GM12878 (cell line): ENCODE measurements around the gene TARBP1. TPM values are rescaled to one million over a fixed set of nuclear protein-coding genes. Genes with fewer than 3 reads are reported as not detected.

Experiments used
- ATAC-seq: fragments of 200-7000 bp; cut with Tn5 transposase; 3 replicates; pipeline ENCODE4 v1.9.1; 2020; ENCODE audit warnings: mild to moderate bottlenecking, moderate library complexity
- BruUV-seq: library from RNA; stranded (reverse); fragments of 400-500 nt; replicated peaks from 2 replicates; lab custom pipeline; 2021; lab: Mats Ljungman, UMichigan
- CTCF ChIA-PET: fragments of 300-600 bp; sonication (Branson Sonifier 250); formaldehyde crosslinking; extraction: SDS; loops from one replicate; lab custom pipeline; 2021; ENCODE audit warnings: inconsistent platforms; lab: Yijun Ruan, JAX
- POLR2A ChIA-PET: fragments of 350-600 bp; formaldehyde crosslinking; extraction: SDS; loops from one replicate; lab custom pipeline; 2021; ENCODE audit warnings: inconsistent platforms; lab: Charles Lee
- RAD21 ChIA-PET: fragments of 300-600 bp; sonication (Branson Sonifier 250); formaldehyde crosslinking; loops from one replicate; lab custom pipeline; 2023; ENCODE audit warnings: antibody characterized with exemption; ENCODE audit not compliant: unreplicated experiment; lab: Charles Lee
- SMC1A ChIA-PET: fragments of 300-600 bp; sonication (Branson Sonifier 250); formaldehyde crosslinking; loops from one replicate; lab custom pipeline; 2023; ENCODE audit not compliant: unreplicated experiment, uncharacterized antibody; lab: Charles Lee
- DNase-seq: peaks from one replicate; pipeline ENCODE4 v3.0.0-alpha.2; 2011; ENCODE audit warnings: low read depth, low spot score
- FAIRE-seq: peaks from 3 replicates; lab custom pipeline; 2011; peaks lifted over from hg19 to GRCh38; lab: Jason Lieb, UNC
- H2AFZ ChIP-seq: 2 replicates; pipeline ENCODE4 v1.6.0; 2011; ENCODE audit warnings: low read depth, low read length, control low read depth; ENCODE audit not compliant: control insufficient read depth
- H3K27ac ChIP-seq: 2 replicates; pipeline ENCODE4 v1.5.1; 2011; ENCODE audit warnings: control low read depth; ENCODE audit not compliant: control insufficient read depth, insufficient read depth
- H3K27me3 ChIP-seq, 2 experiments: replicated peaks in 1 of 2; 2 replicates each; pipeline versions ENCODE4 v1.6.0 to v1.6.1; 2011; ENCODE audit warnings: low read length in 1 of 2; ENCODE audit not compliant: control insufficient read depth in 2 of 2, insufficient read depth in 2 of 2
- H3K36me3 ChIP-seq, 2 experiments: 2 replicates each; pipeline ENCODE4 v1.5.1; 2011; ENCODE audit warnings: low read length in 1 of 2; ENCODE audit not compliant: control insufficient read depth in 2 of 2, insufficient read depth in 2 of 2
- H3K4me1 ChIP-seq: 2 replicates; pipeline ENCODE4 v1.6.1; 2011; ENCODE audit warnings: mild to moderate bottlenecking, low read length, moderate library complexity, mixed read lengths; ENCODE audit not compliant: control insufficient read depth, insufficient read depth
- H3K4me2 ChIP-seq: 2 replicates; pipeline ENCODE4 v1.6.0; 2011; ENCODE audit warnings: control low read depth; ENCODE audit not compliant: control insufficient read depth, insufficient read depth
- H3K4me3 ChIP-seq: fragments of 200-600 bp; sonication (generic); 2 replicates; pipeline ENCODE4 v1.5.1; 2016
- H3K79me2 ChIP-seq: 2 replicates; pipeline ENCODE4 v1.6.0; 2011; ENCODE audit warnings: low read length; ENCODE audit not compliant: control insufficient read depth, insufficient read depth
- H3K9ac ChIP-seq: 2 replicates; pipeline ENCODE4 v1.8.0; 2011; ENCODE audit warnings: low read length, control low read depth, mixed read lengths; ENCODE audit not compliant: control insufficient read depth, insufficient read depth
- H3K9me3 ChIP-seq: replicated peaks from 3 replicates; pipeline ENCODE4 v1.5.1; 2011; ENCODE audit warnings: mild to moderate bottlenecking, low read length; ENCODE audit not compliant: control insufficient read depth, insufficient read depth
- H4K20me1 ChIP-seq: 2 replicates; pipeline ENCODE4 v1.6.0; 2011; ENCODE audit not compliant: control insufficient read depth, insufficient read depth
- ATF7 ChIP-seq: fragments of 450-650 bp; IDR thresholded peaks from 2 replicates; pipeline ENCODE4 v1.6.1; 2016; ENCODE audit warnings: low read depth, mild to moderate bottlenecking
- CBX5 ChIP-seq: sonication (generic); IDR thresholded peaks from 2 replicates; pipeline ENCODE4 v1.6.1; 2016; ENCODE audit warnings: low read depth, moderate library complexity, mild to moderate bottlenecking, inconsistent platforms
- CHD4 ChIP-seq: fragments of 200-600 bp; sonication (generic); IDR thresholded peaks from 2 replicates; pipeline ENCODE4 v1.6.1; 2016; ENCODE audit warnings: mild to moderate bottlenecking
- EED ChIP-seq: sonication (generic); IDR thresholded peaks from 2 replicates; pipeline ENCODE4 v1.6.1; 2016; ENCODE audit warnings: antibody characterized with exemption, low read depth
- MXI1 ChIP-seq: fragments of 150-350 bp; IDR thresholded peaks from 2 replicates; pipeline ENCODE4 v1.6.1; 2011; ENCODE audit warnings: low read depth, mild to moderate bottlenecking, inconsistent platforms, low read length, improper control_type of control experiment
- WGBS: methylation state at CpG from one replicate; pipeline ENCODE4 v1.1.6; 2016; ENCODE audit warnings: low lambda C conversion rate; ENCODE audit not compliant: insufficient replicate concordance, insufficient coverage; ENCODE audit errors: missing lambda C conversion rate; 5-methylcytosine and 5-hydroxymethylcytosine counted together
- in situ Hi-C: fragments of 300-500 bp; cut with MboI; formaldehyde crosslinking; loops from 9 replicates; pipeline ENCODE4 v1.14.3; 2018; ENCODE audit warnings: mixed read lengths
- intact Hi-C: fragments of 100-400 bp; cut with micrococcal nuclease; formaldehyde crosslinking; loops from one replicate; pipeline ENCODE4 v1.14.2; 2022; ENCODE audit not compliant: unreplicated experiment
- polyA plus RNA-seq, 11 experiments: library from polyadenylated mRNA; depleted of rRNA in 4 of 11; unstranded in 6 of 11; stranded (reverse) in 5 of 11; fragments of >200 nt; fragmentation: Nextera tagmentation in 4 of 11; fragmentation: Illumina TruSeq in 1 of 11; extraction: Ambion mirVana in 4 of 11; extraction: Trizol in 1 of 11; gene quantifications; 1 replicate in 1 of 11; 2 replicates in 10 of 11; pipeline versions ENCODE4 v1.2.1 to v1.2.3, GENCODE V29; 2011 to 2016; ENCODE audit warnings: inconsistent platforms in 2 of 11, missing spikeins in 2 of 11, low read depth in 1 of 11
- total RNA-seq, 4 experiments: library from RNA; depleted of rRNA in 3 of 4; stranded (reverse); fragments of >200 nt in 3 of 4; fragmentation: Illumina TruSeq in 1 of 4; extraction: Trizol in 1 of 4; gene quantifications; 2 replicates each; pipeline versions ENCODE4 v1.2.1 to v1.2.3, GENCODE V29; 2013 to 2021
- TF ChIP-seq, protein P1 (sequence below): IDR thresholded peaks from 2 replicates; pipeline ENCODE4 v1.6.1; 2012; ENCODE audit warnings: low read depth, low read length, improper control_type of control experiment
- TF ChIP-seq, protein P2 (sequence below), 3 experiments: IDR thresholded peaks in 2 of 3; conservative IDR thresholded peaks in 1 of 3; 2 replicates each; pipeline ENCODE4 v1.5.1; 2011; ENCODE audit warnings: low read depth in 3 of 3, low read length in 3 of 3, mild to moderate bottlenecking in 3 of 3, control low read depth in 2 of 3, moderate library complexity in 2 of 3, inconsistent platforms in 1 of 3, mixed read lengths in 1 of 3; ENCODE audit not compliant: control insufficient read depth in 2 of 3, insufficient read depth in 1 of 3; ENCODE audit errors: extremely low read depth in 1 of 3
- TF ChIP-seq, protein P3 (sequence below): IDR thresholded peaks from 2 replicates; pipeline ENCODE4 v1.6.1; 2011; ENCODE audit warnings: low read depth, mild to moderate bottlenecking, low read length, moderate library complexity, borderline replicate concordance; ENCODE audit errors: extremely low read depth
- TF ChIP-seq, protein P4 (sequence below): fragments of 450-650 bp; formaldehyde crosslinking; IDR thresholded peaks from 2 replicates; pipeline ENCODE4 v1.4.0; 2020; ENCODE audit warnings: mild to moderate bottlenecking, moderate library complexity

Gene TARBP1
- total and polyA plus RNA-seq, 10 of the 15 experiments (the other 5 are each of a cell fraction or from before 2014, with no cell fraction given): 10.8 to 94.4 (median 35.3) TPM

DNA sequence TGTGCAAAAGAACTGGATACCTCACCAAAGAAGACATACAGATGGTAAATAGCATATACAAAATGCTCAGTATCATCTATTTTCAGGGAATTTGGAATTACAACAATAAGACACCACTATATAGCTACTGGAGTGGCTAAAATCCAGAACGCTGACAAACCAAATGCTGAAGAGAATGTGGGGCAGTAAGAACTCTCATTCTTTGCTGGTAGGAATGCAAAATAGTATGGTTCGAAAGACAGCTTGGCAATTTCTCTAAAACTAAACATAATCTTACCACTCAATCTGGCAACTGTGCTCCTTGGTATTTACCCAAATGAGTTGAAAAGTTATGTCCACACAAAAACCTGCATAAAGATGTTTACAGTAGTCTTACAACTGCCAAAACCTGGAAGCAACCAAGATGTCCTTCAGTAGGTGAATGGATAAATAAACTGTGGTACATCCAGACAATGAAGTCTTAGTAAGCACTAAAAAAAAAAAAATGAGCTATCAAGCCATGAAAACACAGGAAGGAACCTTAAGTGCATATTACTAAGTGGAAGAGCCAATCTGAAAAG is 26.5 kb downstream of the TARBP1 start (continued):
- TF ChIP-seq, protein P1, sequence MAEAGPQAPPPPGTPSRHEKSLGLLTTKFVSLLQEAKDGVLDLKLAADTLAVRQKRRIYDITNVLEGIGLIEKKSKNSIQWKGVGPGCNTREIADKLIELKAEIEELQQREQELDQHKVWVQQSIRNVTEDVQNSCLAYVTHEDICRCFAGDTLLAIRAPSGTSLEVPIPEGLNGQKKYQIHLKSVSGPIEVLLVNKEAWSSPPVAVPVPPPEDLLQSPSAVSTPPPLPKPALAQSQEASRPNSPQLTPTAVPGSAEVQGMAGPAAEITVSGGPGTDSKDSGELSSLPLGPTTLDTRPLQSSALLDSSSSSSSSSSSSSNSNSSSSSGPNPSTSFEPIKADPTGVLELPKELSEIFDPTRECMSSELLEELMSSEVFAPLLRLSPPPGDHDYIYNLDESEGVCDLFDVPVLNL: no peak
- TF ChIP-seq CHD4: no peak
- TF ChIP-seq MXI1: no peak
- TF ChIP-seq, protein P2, sequence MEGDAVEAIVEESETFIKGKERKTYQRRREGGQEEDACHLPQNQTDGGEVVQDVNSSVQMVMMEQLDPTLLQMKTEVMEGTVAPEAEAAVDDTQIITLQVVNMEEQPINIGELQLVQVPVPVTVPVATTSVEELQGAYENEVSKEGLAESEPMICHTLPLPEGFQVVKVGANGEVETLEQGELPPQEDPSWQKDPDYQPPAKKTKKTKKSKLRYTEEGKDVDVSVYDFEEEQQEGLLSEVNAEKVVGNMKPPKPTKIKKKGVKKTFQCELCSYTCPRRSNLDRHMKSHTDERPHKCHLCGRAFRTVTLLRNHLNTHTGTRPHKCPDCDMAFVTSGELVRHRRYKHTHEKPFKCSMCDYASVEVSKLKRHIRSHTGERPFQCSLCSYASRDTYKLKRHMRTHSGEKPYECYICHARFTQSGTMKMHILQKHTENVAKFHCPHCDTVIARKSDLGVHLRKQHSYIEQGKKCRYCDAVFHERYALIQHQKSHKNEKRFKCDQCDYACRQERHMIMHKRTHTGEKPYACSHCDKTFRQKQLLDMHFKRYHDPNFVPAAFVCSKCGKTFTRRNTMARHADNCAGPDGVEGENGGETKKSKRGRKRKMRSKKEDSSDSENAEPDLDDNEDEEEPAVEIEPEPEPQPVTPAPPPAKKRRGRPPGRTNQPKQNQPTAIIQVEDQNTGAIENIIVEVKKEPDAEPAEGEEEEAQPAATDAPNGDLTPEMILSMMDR (IDR thresholded peaks at IDR 0.05 in 2 of 3, conservative IDR thresholded peaks at IDR 0.05 in 1 of 3; ENCODE audit: control insufficient read depth in 2 of 3, extremely low read depth in 1 of 3, insufficient read depth in 1 of 3, low read depth in 3 of 3, low read length in 3 of 3): no peak
- TF ChIP-seq EED: no peak
- TF ChIP-seq, protein P3, sequence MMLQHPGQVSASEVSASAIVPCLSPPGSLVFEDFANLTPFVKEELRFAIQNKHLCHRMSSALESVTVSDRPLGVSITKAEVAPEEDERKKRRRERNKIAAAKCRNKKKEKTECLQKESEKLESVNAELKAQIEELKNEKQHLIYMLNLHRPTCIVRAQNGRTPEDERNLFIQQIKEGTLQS: no peak
- no peak for TF ChIP-seq ATF7

DNA sequence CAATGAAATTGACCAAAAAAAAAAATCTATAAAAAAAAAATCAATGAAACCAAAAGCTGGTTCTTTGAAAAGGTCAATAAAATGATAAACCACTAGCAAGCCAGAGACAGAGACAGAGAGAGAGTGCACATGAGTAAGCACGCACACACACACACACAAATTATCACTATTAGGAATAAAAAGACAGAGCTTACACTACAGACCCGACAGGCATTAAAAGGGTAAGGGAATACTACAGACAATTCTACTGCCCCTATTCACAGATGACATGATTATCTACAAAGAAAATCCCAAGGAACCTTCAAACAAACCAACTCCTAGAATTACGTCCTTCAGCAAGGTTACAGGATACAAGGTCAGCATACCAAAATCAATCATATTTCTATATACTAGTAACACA is 38.6 kb downstream of the TARBP1 start:
- Histone ChIP-seq H2AFZ (no peak overlapping the region), H3K27me3 (no peaks in the 10 kb centered on the region), H3K36me3 (peaks cover 3 to 9% of the 10 kb centered on the region in 2 experiments; a peak in 3 of 4 replicates), H3K9me3 (peaks cover 2% of the 10 kb centered on the region; the same call in 1 of the 3 replicates), H4K20me1 (no peaks in the 10 kb centered on the region), H3K4me2 (no peak overlapping the region), H3K4me1 (no peaks in the 10 kb centered on the region), H3K4me3 (no peak overlapping the region), H3K9ac (no peak overlapping the region), H3K79me2 (no peaks in the 10 kb centered on the region; the same call in 1 of the 2 replicates), H3K27ac (no peak overlapping the region)
- 98% methylated on average over 3 of the region's 3 CpGs for WGBS
- ChIA-PET CTCF (interaction anchor here (0.6 kb wide), 1 partner anchor 239 kb away, joined by 3 read pairs; no protein-coding TSS in a partner anchor), POLR2A (no interaction called here), SMC1A (interaction anchor here (0.7 to 1.2 kb wide), 2 partner anchors 14 to 19 kb away, joined by 4 read pairs; no protein-coding TSS in a partner anchor), RAD21 (no interaction called here)
- DNase-seq (no peak), ATAC-seq (no peak), FAIRE-seq (no peak)
- in situ Hi-C loops (no loop called here), intact Hi-C loops (no loop called here)
- TF ChIP-seq, protein P4, sequence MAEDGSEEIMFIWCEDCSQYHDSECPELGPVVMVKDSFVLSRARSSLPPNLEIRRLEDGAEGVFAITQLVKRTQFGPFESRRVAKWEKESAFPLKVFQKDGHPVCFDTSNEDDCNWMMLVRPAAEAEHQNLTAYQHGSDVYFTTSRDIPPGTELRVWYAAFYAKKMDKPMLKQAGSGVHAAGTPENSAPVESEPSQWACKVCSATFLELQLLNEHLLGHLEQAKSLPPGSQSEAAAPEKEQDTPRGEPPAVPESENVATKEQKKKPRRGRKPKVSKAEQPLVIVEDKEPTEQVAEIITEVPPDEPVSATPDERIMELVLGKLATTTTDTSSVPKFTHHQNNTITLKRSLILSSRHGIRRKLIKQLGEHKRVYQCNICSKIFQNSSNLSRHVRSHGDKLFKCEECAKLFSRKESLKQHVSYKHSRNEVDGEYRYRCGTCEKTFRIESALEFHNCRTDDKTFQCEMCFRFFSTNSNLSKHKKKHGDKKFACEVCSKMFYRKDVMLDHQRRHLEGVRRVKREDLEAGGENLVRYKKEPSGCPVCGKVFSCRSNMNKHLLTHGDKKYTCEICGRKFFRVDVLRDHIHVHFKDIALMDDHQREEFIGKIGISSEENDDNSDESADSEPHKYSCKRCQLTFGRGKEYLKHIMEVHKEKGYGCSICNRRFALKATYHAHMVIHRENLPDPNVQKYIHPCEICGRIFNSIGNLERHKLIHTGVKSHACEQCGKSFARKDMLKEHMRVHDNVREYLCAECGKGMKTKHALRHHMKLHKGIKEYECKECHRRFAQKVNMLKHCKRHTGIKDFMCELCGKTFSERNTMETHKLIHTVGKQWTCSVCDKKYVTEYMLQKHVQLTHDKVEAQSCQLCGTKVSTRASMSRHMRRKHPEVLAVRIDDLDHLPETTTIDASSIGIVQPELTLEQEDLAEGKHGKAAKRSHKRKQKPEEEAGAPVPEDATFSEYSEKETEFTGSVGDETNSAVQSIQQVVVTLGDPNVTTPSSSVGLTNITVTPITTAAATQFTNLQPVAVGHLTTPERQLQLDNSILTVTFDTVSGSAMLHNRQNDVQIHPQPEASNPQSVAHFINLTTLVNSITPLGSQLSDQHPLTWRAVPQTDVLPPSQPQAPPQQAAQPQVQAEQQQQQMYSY (CRISPR knock-in tag): no peak
- peak; percentile 50; the same call in 1 of the 2 replicates for TF ChIP-seq CBX5
- no TSS peak for BruUV-seq
